Renal cortical epithelial cell (primary cell): ENCODE results near the gene PFN3. TPM values are rescaled to one million over a fixed set of nuclear protein-coding genes. Genes with fewer than 3 reads are reported as not detected.
A peak's percentile ranks its signal among the peaks of the same experiment; 100 is the strongest.

Experiments
- DNase-seq: peaks from one replicate; pipeline ENCODE4 v3.0.0-alpha.2; 2011; ENCODE audit warnings: low read depth
- total RNA-seq: library from RNA; depleted of rRNA; stranded (reverse); fragments of >200 nt; gene quantifications from 2 replicates; pipeline ENCODE4 v1.2.3, GENCODE V29; 2014

The PFN3 gene
- total RNA-seq, 1 donor from 2014 or later = not detected

- DNase-seq = no peak
Observed at GRCh38 chr5:177438468-177438867, 38.0 kb upstream of the PFN3 start.

GRCh38 chr5:177437623-177438022 is 37.2 kb upstream of the PFN3 start:
- DNase-seq = no peak

GRCh38 chr5:177435847-177436536 is 35.5 kb upstream of the PFN3 start:
- DNase-seq = no peak

- no peak for DNase-seq
Observed at GRCh38 chr5:177434942-177435738, 34.7 kb upstream of the PFN3 start.

GRCh38 chr5:177434437-177434836 is 34.0 kb upstream of the PFN3 start:
- DNase-seq = no peak

- DNase-seq = no peak
Observed at GRCh38 chr5:177433658-177434217, 33.3 kb upstream of the PFN3 start.

- no peak for DNase-seq
Observed at GRCh38 chr5:177432839-177433657, 32.6 kb upstream of the PFN3 start.

- DNase-seq = no peak
Observed at GRCh38 chr5:177432143-177432838, 31.8 kb upstream of the PFN3 start.

GRCh38 chr5:177431317-177432142 is 31.1 kb upstream of the PFN3 start:
- DNase-seq = no peak

- DNase-seq = no peak
Observed at GRCh38 chr5:177430972-177431316, 30.5 kb upstream of the PFN3 start.

- DNase-seq = no peak
Observed at GRCh38 chr5:177430140-177430951, 29.9 kb upstream of the PFN3 start.

GRCh38 chr5:177429248-177430040 is 29.0 kb upstream of the PFN3 start:
- peak; percentile 41 for DNase-seq

GRCh38 chr5:177428574-177429217 is 28.2 kb upstream of the PFN3 start:
- DNase-seq = no peak

- DNase-seq = no peak
Observed at GRCh38 chr5:177427919-177428573, 27.6 kb upstream of the PFN3 start.

GRCh38 chr5:177427211-177427822 is 26.9 kb upstream of the PFN3 start:
- no peak for DNase-seq

GRCh38 chr5:177426566-177427210 is 26.2 kb upstream of the PFN3 start, which contains the start of gene GRK6:
Gene GRK6 (plus strand): TSS chr5:177426676. CDS start chr5:177426846, 170 bp downstream.
- no peak for DNase-seq
